ENCODE measurements around the gene PPP1R9A.

The PPP1R9A gene

DNA sequence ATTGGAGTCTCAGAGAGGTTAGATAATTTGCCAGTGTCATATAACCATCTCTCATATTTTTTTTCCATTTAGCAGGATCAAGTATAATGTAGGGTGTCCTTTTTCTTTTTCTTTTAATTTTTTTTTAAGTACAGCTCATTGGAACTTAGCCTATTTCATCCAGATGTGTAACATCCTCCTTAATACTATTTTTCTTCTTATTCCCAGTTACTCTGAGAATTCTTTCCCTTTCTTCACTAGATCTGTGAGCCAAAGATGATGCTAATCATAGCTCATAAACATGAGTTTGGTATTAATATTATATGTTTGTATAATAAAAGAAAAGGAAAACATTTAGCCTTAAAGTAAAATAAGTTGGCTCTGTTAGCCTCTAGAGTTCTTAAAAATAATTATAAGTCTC, 32.8 kb downstream of the PPP1R9A start:
- TF ChIP-seq, protein P1, sequence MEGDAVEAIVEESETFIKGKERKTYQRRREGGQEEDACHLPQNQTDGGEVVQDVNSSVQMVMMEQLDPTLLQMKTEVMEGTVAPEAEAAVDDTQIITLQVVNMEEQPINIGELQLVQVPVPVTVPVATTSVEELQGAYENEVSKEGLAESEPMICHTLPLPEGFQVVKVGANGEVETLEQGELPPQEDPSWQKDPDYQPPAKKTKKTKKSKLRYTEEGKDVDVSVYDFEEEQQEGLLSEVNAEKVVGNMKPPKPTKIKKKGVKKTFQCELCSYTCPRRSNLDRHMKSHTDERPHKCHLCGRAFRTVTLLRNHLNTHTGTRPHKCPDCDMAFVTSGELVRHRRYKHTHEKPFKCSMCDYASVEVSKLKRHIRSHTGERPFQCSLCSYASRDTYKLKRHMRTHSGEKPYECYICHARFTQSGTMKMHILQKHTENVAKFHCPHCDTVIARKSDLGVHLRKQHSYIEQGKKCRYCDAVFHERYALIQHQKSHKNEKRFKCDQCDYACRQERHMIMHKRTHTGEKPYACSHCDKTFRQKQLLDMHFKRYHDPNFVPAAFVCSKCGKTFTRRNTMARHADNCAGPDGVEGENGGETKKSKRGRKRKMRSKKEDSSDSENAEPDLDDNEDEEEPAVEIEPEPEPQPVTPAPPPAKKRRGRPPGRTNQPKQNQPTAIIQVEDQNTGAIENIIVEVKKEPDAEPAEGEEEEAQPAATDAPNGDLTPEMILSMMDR (IDR thresholded peaks at IDR 0.05): no peak

- TF ChIP-seq, protein P1 (IDR thresholded peaks at IDR 0.05): no peak
These were observed 34.6 kb downstream of the PPP1R9A start for GRCh38 chr7:94941844-94942632.

DNA sequence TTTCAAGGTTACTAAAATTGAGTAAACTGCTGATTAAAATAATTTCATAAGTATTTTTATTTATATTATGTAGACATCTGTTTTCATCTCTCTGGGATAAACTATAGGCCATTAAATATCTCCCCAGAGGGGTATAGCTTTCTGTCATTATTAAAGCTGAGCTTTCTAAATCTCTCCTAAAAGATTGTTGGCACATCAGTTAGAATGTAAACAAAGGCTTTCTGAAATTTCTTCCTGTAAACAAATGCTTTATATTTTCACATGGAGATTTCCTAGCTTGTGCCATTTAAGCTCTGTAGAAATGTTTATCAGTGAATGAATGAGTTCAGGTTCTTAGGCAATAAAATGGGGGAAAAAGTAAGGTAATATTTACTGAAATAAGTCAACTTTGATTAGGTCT, 35.7 kb downstream of the PPP1R9A start:
- TF ChIP-seq, protein P1 (IDR thresholded peaks at IDR 0.05): no peak

DNA sequence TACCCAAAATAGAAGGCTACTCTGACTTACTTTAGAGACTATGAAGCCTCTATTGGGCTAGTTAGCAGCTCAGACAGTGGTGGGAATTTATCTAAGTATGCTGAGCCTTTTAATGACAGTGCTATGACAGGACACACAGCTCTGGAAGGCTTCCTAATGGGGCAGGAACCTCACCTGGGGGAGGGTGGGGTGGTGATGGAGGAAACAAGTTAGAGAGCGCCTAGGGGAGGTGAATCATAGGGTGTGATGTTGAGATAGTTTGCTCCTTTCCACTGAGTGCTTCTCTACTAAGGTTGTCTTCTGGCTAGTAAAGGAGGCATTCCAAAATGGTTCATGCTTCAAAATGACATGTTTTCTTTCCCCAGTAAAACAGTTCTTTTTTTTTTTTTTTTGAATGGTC, 42.1 kb downstream of the PPP1R9A start:
- TF ChIP-seq, protein P1 (IDR thresholded peaks at IDR 0.05): no peak

DNA sequence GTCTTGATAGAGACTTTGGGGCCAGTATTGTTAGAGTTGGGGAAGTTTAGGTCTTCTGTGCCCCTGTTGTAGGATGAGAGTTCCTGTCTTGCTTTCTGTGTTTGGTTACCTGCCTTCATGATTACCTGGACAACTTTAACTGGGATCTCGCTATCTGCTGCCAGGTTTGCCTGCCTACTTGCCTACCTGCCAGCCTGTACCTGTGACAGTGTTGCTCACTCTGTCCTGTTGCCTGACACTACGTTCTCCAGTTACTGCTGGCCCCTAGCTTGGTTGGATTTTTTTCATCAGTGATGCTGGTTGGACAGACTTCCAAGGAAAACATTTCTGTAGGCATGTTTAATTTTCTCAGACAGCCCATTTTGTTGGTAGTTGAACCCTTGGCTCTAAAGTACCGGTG, 48.4 kb downstream of the PPP1R9A start:
- TF ChIP-seq, protein P1 (IDR thresholded peaks at IDR 0.05): no peak

GRCh38 chr7:94957061-94957460, 49.7 kb downstream of the PPP1R9A start:
- TF ChIP-seq, protein P1 (IDR thresholded peaks at IDR 0.05): no peak

GRCh38 chr7:94962661-94963060, 55.3 kb downstream of the PPP1R9A start:
- TF ChIP-seq, protein P1 (IDR thresholded peaks at IDR 0.05): no peak
